ENCODE measurements around the gene ZNF529. TPM values are rescaled to one million over a fixed set of nuclear protein-coding genes. Genes with fewer than 3 reads are reported as not detected.
"Not testable (repeated sequence)": the region's sequence is repeated elsewhere in the genome, so short reads cannot be mapped to it uniquely, and the experiment has no call there.

ZNF529 gene
- 10 to 100 TPM; 14.2 to 25.2 (median 20.2) TPM for total RNA-seq
- 1 to 10 TPM in 1 of 3 donors, under 1 TPM in 2; 0.60 to 3.5 (median 0.69) TPM for polyA plus RNA-seq

GRCh38 chr19:36573020-36573894 is at the start of gene ZNF529:
TSS of gene ZNF529 (minus strand) at chr19:36573292. CDS start at chr19:36572346, 946 bp downstream.
- H3K4me3 ChIP-seq, result peak within 1 kb of the TSS; percentile 62 to 93 (median 86)
- H3K27ac ChIP-seq, result peak within 1 kb of the TSS; percentile 79 to 89 (median 84)
- no peaks in the 10 kb centered on the region for H3K27me3 ChIP-seq
- peaks cover 0 to 21% (median under 1%) of the 10 kb centered on the region in 4 donors for H3K9me3 ChIP-seq
- DNase-seq, result peak; percentile 91
- intact Hi-C loops (cut with DNase I), result loop anchor here (5.0 to 10.0 kb wide), 3 partner anchors 46 to 92 kb away; partner anchors contain the start of genes ZNF260, ZNF461 and ZNF566
- TF ChIP-seq CTCF (IDR thresholded peaks at IDR 0.05), result no peak
- TF ChIP-seq EP300 (IDR thresholded peaks at IDR 0.05), result no peak
- peak; percentile 74 to 90 (median 82) for TF ChIP-seq POLR2AphosphoS5 (IDR thresholded peaks at IDR 0.05)
- TF ChIP-seq POLR2A (IDR thresholded peaks at IDR 0.05), result peak; percentile 43 to 54
- peaks cover 7 to 60% (median 24%) of the 10 kb centered on the region in 4 donors for H3K36me3 ChIP-seq
- 0% methylated on average over 66 of the region's 66 CpGs for WGBS, 2 donors
- H3K4me1 ChIP-seq, result peaks cover 0 to 24% (median 18%) of the 10 kb centered on the region in 4 donors

- Histone ChIP-seq H3K4me1 (peaks cover 0 to 18% (median 12%) of the 10 kb centered on the region in 4 donors), H3K27ac (peak overlapping the region; percentile 84 to 85 (median 84)), H3K36me3 (peaks cover 0 to 27% (median 12%) of the 10 kb centered on the region in 4 donors), H3K27me3 (no peaks in the 10 kb centered on the region), H3K9me3 (no peaks in the 10 kb centered on the region), H3K4me3 (peak overlapping the region; percentile 66 to 78 (median 75))
- DNase-seq, result no peak
- intact Hi-C loops (cut with DNase I), result no loop called here
- WGBS, 2 donors, result 3 to 15% methylated on average over 1 of the region's 1 CpG
- TF ChIP-seq CTCF (IDR thresholded peaks at IDR 0.05), result no peak
- TF ChIP-seq POLR2AphosphoS5 (IDR thresholded peaks at IDR 0.05), result no peak
- no peak for TF ChIP-seq EP300 (IDR thresholded peaks at IDR 0.05)
- TF ChIP-seq POLR2A (IDR thresholded peaks at IDR 0.05), result no peak
These were observed 32.9 kb upstream of the ZNF529 start for GRCh38 chr19:36605877-36606478.

GRCh38 chr19:36605101-36605876 is 32.2 kb upstream of the ZNF529 start, which contains the start of gene ZNF382:
TSS of gene ZNF382 (plus strand) at chr19:36605313. CDS start at chr19:36609915, 4,602 bp downstream.
- peak; percentile 25 to 85 (median 76) for TF ChIP-seq POLR2AphosphoS5 (IDR thresholded peaks at IDR 0.05)
- no peak for TF ChIP-seq EP300 (IDR thresholded peaks at IDR 0.05)
- no peak for TF ChIP-seq CTCF (IDR thresholded peaks at IDR 0.05)
- TF ChIP-seq POLR2A (IDR thresholded peaks at IDR 0.05), result peak; percentile 30 to 38
- H3K36me3 ChIP-seq, result peaks cover 0 to 20% (median 9%) of the 10 kb centered on the region in 4 donors
- H3K9me3 ChIP-seq, result no peaks in the 10 kb centered on the region
- H3K4me3 ChIP-seq, result peak within 1 kb of the TSS; percentile 66 to 78 (median 75)
- H3K4me1 ChIP-seq, result peaks cover 0 to 18% (median 12%) of the 10 kb centered on the region in 4 donors
- DNase-seq, result peak; percentile 82
- intact Hi-C loops (cut with DNase I), result no loop called here
- 2 to 38% methylated on average over 73 of the region's 73 CpGs for WGBS, 2 donors
- no peaks in the 10 kb centered on the region for H3K27me3 ChIP-seq
- H3K27ac ChIP-seq, result peak within 1 kb of the TSS; percentile 84 to 85 (median 84)

- Histone ChIP-seq H3K4me1 (peaks cover 0 to 18% (median 12%) of the 10 kb centered on the region in 4 donors), H3K27me3 (no peaks in the 10 kb centered on the region), H3K4me3 (peak overlapping the region; percentile 66 to 78 (median 75)), H3K27ac (peak overlapping the region; percentile 84 to 85 (median 84)), H3K9me3 (no peaks in the 10 kb centered on the region), H3K36me3 (peaks cover 0 to 14% (median 3%) of the 10 kb centered on the region in 4 donors)
- WGBS, 2 donors, result 1 to 20% methylated on average over 21 of the region's 21 CpGs
- no peak for TF ChIP-seq CTCF (IDR thresholded peaks at IDR 0.05)
- no peak for TF ChIP-seq EP300 (IDR thresholded peaks at IDR 0.05)
- no peak for TF ChIP-seq POLR2AphosphoS5 (IDR thresholded peaks at IDR 0.05)
- peak; percentile 62 for DNase-seq
- intact Hi-C loops (cut with DNase I), result no loop called here
These were observed 31.6 kb upstream of the ZNF529 start for GRCh38 chr19:36604656-36605100.

GRCh38 chr19:36602681-36603080 is 29.6 kb upstream of the ZNF529 start:
- H3K27me3 ChIP-seq; H3K9me3 ChIP-seq; DNase-seq; intact Hi-C loops (cut with DNase I); H3K27ac ChIP-seq; H3K4me3 ChIP-seq; H3K36me3 ChIP-seq: not testable (repeated sequence)
- WGBS, 2 donors, result 90 to 92% methylated on average over 10 of the region's 10 CpGs
- H3K4me1 ChIP-seq, result peaks cover 0 to 18% (median 12%) of the 10 kb centered on the region in 4 donors

Data from sigmoid colon (tissue), 7 donors.